ENCODE measurements around the gene HELZ.

HELZ gene

DNA sequence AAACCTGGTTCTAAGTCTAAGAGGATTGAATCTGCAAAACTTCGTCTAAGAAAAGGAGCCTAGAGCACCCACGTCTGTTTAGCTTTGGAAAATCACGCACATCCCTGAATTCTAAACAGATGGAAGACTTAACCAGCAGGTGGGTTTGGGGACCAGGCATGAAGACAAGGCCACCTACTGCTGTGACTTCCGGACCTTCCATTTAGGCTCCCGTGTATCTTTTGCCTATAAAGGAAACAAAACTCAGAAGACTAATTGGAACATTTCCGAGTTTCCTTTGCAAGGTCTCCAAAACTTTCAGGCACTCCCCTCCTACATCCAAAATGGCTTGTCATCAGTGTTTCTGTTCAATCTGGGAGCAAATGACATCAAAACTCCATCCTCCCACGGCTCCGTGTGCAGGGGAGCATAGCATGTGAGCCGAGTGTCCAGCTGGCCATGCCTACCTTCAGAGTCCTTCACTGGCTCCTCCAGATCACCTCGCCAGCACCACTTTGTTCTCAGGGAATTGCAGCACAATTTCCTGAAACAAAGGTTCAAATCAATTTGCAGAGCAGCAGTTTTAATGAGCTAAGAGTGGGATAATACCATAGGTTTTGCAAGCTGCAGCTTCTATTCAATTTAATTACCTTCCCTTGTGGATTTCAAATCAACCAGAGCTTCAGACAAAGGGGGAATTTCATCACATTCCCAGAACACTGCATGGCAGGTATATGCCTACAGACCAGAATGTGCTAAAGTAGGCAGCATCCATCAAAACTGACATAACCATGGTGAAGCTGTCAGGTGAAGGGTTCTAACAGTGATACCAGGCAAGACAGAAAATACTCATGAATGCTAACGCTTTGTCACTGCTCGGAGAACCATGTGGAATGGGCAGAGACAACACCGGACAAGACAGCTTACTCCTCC lies 177.2 kb downstream of the HELZ start:
- no peak for DNase-seq

GRCh38 chr17:67066717-67067116 lies 178.3 kb downstream of the HELZ start:
- DNase-seq = no peak

DNA sequence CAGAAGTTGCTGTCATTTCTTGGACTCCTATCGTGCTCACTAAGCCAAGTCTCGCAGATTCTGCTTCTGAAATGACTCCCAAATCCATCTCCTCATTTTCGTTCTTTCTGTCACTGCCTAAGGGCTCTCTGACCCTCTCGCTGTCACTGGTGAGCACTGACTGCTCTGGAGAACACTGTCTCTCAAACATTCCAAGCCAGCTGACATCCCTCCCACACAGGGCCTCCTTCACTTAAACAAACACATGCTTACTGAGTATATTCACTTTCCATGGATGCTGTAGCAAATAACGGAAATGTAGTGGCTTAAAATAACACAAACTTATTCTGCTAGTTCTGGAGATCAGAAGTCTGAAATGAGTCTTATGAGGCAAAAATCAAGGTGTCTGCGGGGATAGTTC lies 181.9 kb downstream of the HELZ start:
- no peak for DNase-seq

DNA sequence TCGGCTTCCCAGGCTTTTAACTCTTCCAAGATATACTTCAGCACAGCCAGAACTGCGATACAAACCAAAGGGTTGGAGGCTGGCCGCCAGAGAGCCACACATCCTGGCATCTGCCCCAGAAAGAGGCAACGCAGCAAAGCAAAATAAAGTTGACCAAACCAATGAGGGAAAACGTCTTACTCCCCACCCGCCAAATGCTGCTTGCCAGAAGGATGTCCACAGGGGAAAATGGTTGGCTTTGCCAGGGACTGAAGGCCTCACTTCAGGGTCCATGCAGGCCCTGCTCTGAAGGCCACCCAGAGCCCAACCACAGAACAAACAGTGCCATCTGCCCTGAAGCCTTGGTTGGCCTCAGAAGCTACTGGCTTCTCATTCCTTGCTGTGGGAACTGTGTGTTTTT lies 185.6 kb downstream of the HELZ start:
- no peak for DNase-seq

DNA sequence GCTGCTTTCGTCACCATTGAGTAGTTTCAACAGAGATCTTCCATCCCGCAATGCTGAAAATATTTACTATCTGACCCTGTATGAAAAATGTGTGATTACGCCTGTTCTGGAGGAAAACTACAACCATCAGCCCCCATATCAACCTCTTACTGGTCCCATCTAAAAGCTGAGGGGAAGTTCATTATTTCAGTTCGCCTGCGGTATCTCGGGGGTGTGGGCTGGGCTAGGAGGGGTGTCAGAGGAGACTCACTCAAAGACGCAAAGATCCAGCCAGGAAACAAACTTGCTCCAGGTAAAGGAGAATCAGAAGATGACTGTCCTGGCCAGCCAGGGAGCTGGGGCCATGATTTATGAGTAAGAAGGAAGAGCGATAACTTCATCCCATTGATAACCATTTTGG lies 187.0 kb downstream of the HELZ start:
- DNase-seq = no peak

- DNase-seq = no peak
These were observed 188.1 kb downstream of the HELZ start for GRCh38 chr17:67056746-67057490.

- no peak for DNase-seq
These were observed 188.9 kb downstream of the HELZ start for GRCh38 chr17:67055811-67056745.

- DNase-seq = no peak
These were observed 190.0 kb downstream of the HELZ start for GRCh38 chr17:67055041-67055443.

DNA sequence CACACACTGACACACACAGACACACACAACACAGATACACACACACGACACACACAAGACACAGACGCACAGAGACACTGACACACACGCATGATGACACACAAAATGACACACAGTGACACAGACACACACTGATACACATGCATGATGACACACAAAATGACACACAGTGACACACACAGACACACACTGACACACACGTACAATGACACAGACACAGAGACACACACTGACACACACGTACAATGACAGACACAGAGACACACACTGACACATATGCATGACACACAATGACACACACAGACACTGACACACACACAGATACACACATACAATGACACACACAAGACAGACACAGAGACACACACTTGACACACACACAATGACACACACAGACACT lies 190.4 kb downstream of the HELZ start:
- DNase-seq = no peak

- DNase-seq = no peak
These were observed 190.9 kb downstream of the HELZ start for GRCh38 chr17:67054011-67054591.

DNA sequence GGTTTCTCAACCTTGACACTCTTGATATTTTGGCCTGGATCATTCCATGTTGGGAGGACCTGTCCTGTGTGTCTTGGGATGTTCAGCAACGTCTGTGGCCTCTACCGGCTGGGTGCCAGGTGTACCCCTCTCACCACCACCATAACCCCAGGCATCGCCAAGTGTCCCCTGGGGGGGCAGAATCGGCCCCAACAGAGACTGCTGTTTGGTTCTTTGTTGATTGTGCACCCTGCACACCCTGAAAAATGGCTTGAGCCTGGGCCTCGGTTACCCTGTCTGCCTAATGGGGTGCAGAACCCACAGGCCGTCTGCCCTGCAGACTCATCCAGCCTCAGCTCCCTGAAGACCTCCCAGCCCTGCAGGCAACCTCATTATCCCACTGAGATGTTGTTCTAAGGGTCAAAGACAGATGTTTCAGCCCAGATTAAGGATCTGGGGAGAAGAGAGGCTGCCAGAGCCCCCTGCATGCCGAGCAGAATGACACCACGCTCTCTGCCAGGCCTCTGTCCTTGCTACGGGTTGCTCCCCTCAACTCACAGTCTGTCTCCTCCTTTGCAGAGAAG lies 191.5 kb downstream of the HELZ start:
- no peak for DNase-seq

DNA sequence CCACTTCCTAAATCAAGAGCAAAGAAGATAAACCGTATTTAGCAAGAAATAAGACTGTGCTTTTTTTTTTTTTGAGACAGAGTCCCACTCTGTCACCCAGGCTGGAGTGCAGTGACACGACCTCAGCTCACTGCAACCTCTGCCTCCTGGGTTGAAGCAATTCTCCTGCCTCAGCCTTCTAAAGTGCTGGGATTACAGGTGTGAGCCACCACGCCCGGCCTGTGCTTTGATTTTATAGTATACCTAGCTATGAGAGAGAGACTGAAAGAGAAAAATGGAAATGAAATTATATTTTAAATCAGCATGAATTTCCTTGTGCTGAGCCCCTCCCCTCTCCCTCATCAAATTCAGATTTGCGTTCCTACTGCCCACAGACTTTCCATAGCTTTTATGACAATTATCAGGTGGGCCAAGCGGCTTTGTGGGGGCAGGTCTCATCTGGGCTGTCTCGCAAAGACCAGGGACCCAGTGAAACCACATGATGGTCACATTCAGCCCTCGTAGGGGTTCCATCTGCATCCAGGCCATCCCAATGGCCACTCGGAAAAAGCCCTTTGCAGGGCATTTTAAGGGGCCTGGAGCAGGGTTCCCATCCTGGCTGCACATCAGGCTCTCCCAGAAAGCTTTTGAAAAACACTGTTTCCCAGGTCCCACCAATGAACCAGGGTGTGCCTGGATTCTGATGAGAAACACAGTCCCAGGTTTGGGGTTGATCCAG lies 192.1 kb downstream of the HELZ start:
- no peak for DNase-seq

DNA sequence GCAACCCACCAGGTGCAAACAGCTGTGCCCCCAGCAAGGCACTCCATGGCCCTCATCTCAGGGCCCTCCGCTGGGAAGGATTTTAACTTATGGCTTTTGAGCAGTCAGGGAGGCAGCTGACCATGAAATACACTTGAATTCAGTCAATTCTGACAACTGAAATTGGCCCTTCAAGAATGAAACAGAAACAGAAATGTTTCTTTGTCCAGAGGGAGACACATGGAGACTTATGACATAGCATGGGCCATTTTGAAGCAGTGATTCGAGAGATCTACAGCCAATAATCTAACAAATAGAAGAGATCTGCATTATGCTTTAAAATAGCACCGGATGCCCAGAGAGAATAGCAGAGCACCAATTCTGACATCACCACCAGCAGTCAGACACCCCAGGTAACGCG lies 193.2 kb downstream of the HELZ start:
- DNase-seq = no peak

GRCh38 chr17:67051155-67051538 lies 193.8 kb downstream of the HELZ start:
- no peak for DNase-seq

DNA sequence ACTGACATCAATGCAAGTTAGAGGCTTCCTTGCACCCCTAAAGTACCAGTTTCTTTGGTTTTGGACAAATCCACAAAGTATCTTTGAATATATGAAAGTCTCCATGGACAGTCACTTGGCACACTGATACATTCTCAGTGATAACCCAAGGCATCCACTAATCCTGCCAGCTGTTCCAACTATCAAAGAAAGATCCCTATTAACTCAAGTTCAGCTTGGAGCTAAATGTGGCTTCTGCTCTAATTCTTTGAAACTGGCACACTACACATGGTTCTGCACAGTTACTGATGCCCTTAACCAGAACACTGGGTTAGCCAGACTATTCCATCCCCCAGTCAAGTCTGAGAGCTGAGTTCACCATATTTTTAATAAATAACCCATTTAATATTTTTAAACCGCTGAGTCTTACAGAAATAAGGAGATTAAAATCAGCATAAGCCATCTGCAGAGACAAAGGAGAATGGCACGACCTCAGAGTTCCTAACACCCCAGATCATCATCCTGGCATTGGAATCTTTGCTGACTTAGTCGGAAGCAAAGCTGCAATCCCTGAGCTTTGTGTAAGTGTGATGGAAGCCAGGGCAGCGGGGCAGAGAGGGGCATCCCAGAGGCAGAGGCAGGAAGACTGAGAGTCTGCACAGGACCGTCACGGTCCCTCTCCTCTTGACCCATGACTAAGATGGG lies 194.4 kb downstream of the HELZ start:
- no peak for DNase-seq

GRCh38 chr17:67050066-67050465 lies 194.9 kb downstream of the HELZ start:
- no peak for DNase-seq

- DNase-seq = no peak
These were observed 195.8 kb downstream of the HELZ start for GRCh38 chr17:67049025-67049739.

GRCh38 chr17:67047382-67047781 lies 197.6 kb downstream of the HELZ start:
- no peak for DNase-seq

GRCh38 chr17:67046398-67046797 lies 198.6 kb downstream of the HELZ start:
- no peak for DNase-seq

GRCh38 chr17:67044940-67045339 lies 200.1 kb downstream of the HELZ start:
- DNase-seq = no peak
